HT-29 (cell line): Measurements from ENCODE around the gene KCNIP4. TPM values are rescaled to one million over a fixed set of nuclear protein-coding genes. Genes with fewer than 3 reads are reported as not detected.

Experiments used
- DNase-seq: peaks from one replicate; pipeline ENCODE4 v3.0.0-alpha.2; 2015; ENCODE audit warnings: low spot score
- total RNA-seq: library from RNA; depleted of rRNA; stranded (reverse); fragments of >200 nt; shearing (Covaris generic); gene quantifications from 2 replicates; pipeline ENCODE4 v1.2.3, GENCODE V29; 2014

KCNIP4 gene
- total RNA-seq, 1 experiment from 2014 or later = not detected

DNA sequence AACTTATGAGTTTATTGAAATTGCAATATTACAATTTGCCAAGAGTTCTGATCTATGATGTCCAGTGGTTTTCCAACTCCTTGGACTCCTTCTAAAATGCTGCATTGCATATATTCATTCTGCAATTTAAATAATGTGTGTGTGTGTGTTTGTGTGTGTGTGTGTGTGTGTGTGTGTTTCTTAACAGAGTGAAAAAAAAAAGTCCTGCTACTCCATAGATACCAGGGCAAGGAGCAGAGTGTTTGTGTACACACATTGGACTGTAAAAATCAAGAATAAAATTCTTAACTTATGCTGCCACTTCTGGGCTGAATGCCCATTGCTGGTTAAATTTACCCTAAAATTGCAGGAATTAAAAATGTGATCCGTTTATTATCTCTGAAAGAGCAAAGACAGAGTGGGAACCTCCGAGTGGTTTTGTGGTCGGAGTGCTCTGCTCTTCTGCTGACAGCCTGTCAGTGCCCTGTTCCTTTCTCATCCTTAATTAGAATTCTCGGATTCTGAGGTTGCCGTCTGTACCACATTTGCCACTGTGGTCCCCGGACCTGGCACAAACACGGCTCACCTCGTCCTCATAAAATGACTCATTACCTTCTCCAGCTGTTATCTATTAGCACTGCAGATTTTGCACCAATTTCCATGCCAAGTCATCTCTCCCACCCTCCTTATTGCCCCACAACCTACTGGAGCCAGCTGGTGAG, 355.5 kb downstream of the KCNIP4 start:
- DNase-seq = no peak

- DNase-seq = no peak
Observed at GRCh38 chr4:21577056-21577455, 371.5 kb downstream of the KCNIP4 start.

DNA sequence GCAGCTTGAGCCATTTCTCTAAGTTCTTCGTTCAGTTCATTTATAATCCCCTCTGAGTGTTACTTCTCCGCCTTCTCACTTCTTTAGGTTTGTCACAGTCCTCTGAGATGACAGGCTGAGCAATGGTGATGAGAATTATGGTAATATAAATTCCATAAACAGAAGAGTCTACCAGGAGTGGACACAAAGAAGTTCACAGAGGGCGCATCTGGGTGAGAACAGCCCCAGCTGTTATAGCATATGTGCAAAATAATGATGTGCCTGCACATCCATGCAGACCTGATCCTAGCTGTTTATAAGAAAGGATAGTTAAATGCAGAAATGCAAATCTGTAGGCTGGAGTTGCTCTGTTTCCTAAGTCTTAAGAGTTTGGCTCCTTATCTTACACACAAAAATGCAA, 377.5 kb downstream of the KCNIP4 start:
- DNase-seq = no peak

DNA sequence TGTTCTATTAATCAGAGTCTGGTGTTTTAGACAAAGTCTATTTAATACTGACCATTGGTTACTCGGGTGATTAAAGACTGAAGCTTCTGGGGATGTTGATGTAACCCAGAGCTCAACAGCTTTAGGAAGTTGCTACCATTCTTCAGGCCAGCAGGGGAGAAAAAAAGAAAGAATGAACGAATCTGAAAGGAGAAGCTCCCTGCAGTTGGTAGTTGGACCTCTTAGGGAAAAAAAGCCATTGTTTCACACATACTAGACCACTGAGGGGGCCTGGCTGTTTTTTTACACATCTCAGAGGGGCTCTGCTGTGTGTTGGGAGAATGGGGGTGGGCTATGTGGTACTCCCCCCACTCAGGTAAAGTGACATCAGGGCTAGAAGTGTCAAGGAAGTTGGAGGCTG, 378.9 kb downstream of the KCNIP4 start:
- DNase-seq = no peak

DNA sequence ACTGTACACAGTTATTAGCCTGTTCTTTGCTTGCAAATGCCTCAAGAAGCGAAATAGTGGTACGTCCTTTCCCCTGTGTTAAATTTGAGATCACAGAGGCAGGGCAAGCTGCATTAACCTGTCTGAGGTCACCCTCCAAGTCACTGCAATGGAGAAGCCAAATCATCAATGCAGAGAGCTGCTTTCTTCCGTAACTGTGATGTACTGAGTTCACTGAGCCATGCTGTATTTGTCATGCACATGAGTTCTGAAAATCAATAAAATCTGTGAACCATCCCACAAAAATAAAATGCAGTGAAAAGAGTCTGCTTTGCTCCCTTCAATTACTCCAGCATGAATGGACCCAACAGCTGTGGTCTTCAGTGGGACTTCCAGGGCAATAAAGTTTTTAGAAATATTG, 393.5 kb downstream of the KCNIP4 start:
- DNase-seq = no peak

DNA sequence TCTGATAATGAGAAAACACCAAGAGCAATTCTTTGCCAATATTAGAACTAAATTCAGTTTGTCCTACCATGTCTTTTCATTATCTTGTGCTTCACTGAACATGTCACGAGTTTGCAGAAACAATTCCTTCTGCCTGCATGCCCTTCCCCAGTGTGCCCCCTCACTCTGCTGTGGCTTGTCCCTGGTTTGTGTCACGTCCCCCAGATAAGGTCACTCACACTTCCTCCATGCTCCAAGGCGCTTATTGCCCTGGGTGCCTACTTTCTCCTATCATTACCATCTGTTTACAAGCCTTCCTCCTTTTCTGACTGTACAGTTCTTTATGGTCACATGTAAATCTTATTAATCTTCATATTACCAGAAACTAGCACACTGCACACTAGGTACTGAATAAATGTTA, 394.1 kb downstream of the KCNIP4 start:
- no peak for DNase-seq

GRCh38 chr4:21554066-21554465, 394.5 kb downstream of the KCNIP4 start:
- no peak for DNase-seq

- no peak for DNase-seq
Observed at GRCh38 chr4:21552455-21552854, 396.1 kb downstream of the KCNIP4 start.

DNA sequence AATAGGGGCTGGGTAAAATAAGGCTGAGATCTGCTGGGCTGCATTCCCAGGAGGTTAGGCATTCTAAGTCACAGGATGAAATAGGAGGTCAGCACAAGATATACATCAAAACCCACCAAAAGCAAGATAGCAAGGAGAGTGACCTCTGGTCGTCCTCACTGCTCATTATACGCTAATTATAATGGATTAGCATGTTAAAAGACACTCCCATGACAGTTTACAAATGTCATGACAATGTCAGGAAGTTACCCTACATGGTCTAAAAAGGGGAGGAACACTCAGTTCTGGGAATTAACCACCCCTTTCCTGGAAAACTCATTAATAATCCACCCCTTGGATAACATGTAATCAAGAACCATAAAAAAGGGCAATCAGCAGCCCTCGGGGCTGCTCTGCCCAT, 403.6 kb downstream of the KCNIP4 start:
- DNase-seq = no peak

- no peak for DNase-seq
Observed at GRCh38 chr4:21544415-21544814, 404.2 kb downstream of the KCNIP4 start.

DNA sequence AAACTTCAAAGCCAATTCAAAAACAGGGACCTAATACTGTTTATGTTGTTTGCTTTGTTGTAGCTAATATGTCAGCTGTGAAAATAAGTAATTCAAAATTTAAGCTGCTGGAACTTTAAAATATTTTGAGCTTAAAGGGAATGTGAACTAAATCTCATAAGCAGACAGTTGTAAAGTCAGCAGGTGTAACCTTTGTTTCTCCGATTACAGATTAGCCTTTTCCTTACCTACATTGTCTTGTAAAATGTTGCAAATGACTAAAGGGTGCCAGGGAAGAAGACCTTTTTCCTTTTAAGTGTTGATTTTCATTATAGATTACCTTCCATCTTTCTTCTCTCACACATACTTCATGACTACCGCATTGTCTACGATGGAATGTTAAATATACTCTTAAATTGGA, 405.1 kb downstream of the KCNIP4 start:
- DNase-seq = no peak

DNA sequence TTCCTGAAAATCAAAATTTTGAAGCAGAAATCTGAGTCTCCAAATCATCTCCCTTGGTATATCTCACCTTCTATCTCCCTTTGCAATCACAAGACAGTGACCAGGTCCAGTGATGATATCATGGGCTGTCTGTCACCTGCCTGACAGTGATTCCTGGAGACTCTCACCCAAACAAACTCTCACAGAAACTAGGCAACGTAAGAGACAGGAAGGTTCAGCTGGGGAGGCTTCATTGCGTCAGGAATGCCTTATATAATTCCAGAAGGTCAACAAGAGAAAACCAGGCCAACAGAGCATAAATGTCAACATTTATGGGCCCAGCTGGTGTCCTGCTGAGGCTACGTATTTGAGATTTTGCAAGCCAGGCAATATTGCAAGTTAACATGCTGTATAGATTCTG, 412.7 kb downstream of the KCNIP4 start:
- no peak for DNase-seq

DNA sequence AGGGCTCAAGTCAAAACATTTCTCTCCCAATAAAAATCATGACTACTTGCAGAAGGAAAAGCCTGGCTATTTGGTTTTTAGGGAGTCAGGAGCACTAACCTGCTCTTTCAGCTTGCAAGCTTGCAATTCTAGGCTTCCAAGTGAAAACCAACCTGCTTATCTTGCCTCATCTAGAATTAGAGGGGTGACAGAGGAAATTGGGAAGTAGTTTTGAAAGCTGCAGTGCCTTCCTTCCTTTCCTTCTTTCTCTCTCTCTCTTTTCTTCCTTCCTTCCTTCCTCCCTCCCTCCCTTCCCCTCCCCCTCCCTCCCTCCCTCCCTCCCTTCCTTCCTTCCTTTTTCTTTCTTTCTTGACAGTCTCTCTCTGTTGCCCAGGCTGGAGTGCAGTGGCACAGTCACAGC, 417.5 kb downstream of the KCNIP4 start:
- no peak for DNase-seq

GRCh38 chr4:21529214-21529613, 419.4 kb downstream of the KCNIP4 start:
- no peak for DNase-seq

DNA sequence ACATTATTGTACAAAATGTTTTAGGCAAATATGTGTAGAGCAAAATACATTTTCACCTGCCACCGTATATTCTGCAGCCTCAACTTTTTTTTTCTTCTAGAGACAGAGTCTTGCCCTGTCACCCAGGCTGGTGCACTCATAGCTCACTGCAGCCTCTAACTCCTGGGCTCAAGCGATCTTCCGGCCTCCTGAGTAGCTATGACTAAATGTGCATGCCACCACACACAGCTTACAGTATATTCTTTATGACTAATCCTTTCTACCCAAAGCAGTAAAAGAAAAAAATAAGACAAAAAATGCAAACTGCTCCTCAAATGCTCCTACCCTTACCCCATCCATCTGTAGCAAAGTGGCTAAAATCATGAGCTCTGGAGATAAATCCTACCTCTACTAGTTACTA, 426.3 kb downstream of the KCNIP4 start:
- no peak for DNase-seq

GRCh38 chr4:21517126-21517859, 431.3 kb downstream of the KCNIP4 start:
- DNase-seq = no peak

GRCh38 chr4:21514022-21514694, 434.4 kb downstream of the KCNIP4 start:
- no peak for DNase-seq

- DNase-seq = peak; percentile 60
Observed at GRCh38 chr4:21512353-21512752, 436.2 kb downstream of the KCNIP4 start.

DNA sequence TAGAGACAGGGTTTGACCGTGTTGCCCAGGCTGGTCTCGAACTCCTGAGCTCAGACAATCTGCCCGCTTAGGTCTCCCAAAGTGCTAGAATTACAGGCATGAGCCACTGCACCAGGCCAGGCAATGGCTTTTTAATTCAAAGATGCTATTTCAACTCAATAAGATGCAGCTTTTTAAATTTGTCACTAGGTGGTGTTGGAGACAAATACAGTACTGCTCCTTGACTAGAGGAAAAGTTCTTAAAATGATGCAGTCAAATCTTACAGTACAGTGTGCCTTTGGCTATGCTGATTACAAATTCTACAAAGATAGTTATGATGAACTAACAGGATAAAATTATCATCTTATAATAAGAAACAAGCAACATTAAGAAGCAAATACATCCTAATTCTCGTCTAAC, 441.1 kb downstream of the KCNIP4 start:
- peak; percentile 15 for DNase-seq

- no peak for DNase-seq
Observed at GRCh38 chr4:21490682-21491081, 457.9 kb downstream of the KCNIP4 start.

- peak; percentile 16 for DNase-seq
Observed at GRCh38 chr4:21476757-21477156, 471.8 kb downstream of the KCNIP4 start.

DNA sequence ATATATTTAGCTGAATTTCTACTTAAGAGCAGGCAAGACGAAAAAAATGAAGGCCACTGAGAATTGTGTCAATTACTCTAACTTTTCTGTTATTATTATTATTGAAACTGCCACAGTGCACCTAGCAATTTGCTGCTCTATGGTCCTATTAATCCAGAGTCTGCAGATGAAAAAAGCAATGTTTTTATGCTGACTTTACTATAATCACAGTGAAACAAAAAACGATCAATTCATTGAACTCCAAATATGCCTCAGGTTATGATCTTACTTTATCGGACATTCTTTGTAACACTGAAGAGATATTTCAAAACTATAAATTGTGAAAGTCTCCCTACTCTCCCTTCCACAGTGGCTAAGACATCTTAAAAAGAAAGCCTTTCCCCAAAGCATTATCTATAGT, 474.4 kb downstream of the KCNIP4 start:
- DNase-seq = no peak

GRCh38 chr4:21470535-21470934, 478.0 kb downstream of the KCNIP4 start:
- DNase-seq = peak; percentile 9
